ENCODE results near the gene MED12L. TPM values are rescaled to one million over a fixed set of nuclear protein-coding genes. Genes with fewer than 3 reads are reported as not detected.

The MED12L gene
- total and polyA plus RNA-seq, 10 of the 15 experiments (the other 5 are each of a cell fraction or from before 2014, with no cell fraction given): 0.01 to 0.06 (median 0.03) TPM; not detected in 2

- TF ChIP-seq MTA3 (IDR thresholded peaks at IDR 0.05; ENCODE audit: borderline replicate concordance, low read length) (no peak), FOXK2 (IDR thresholded peaks at IDR 0.05) (no peak), GATAD2B (conservative IDR thresholded peaks at IDR 0.05; ENCODE audit: low read depth) (no peak), NR2F1 (conservative IDR thresholded peaks at IDR 0.05) (no peak), ZBTB40 (IDR thresholded peaks at IDR 0.05; ENCODE audit: borderline replicate concordance) (no peak), ZZZ3 (IDR thresholded peaks at IDR 0.05; ENCODE audit: control insufficient read depth, insufficient read length, low read depth) (no peak)
These were observed 381.6 kb downstream of the MED12L start (continued) for GRCh38 chr3:151467069-151467468.

DNA sequence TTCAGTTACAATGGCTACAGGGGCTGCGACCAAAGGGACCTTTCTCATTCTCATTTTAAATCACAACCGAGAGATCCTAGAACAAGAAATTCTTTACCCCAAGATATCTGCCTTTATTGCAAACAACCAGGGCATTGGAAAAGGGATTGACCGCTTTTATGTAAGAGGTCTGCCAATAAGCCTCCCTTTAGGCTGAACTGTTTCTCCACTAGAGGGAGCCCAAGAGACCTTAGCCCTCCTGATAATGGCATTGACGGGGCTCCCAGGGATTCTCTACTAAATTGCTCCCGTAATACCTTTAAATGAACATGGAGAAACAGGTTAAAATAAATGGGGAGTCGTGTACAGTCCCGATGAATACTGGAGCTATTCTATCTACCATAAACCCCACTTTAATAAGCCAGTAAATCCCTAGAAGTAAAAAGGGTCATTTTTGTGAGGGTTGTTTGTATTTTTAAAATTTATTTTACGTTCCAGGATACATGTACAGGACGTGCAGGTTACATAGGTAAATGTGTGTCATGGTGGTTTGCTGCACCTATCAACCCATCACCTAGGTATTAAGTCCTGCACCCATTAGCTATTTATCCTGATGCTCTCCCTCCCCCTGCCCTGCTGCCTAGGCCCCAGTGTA lies 382.9 kb downstream of the MED12L start:
- DNase-seq (ENCODE audit: low read depth, low spot score): no peak
- TF ChIP-seq EGR1 (IDR thresholded peaks at IDR 0.05; ENCODE audit: borderline replicate concordance in 1 of 2, low read depth in 2 of 2, low read length in 2 of 2) (no peak), RAD21 (IDR thresholded peaks at IDR 0.05; ENCODE audit: insufficient read depth, low read depth, low read length) (peak; percentile 67), NFIC (IDR thresholded peaks at IDR 0.05; ENCODE audit: low read depth, low read length) (no peak), ZNF687 (IDR thresholded peaks at IDR 0.05) (no peak), MYB (IDR thresholded peaks at IDR 0.05; ENCODE audit: borderline replicate concordance, low read depth, low read length) (no peak), EP300 (IDR thresholded peaks at IDR 0.05; ENCODE audit: borderline replicate concordance in 1 of 2, control insufficient read depth in 1 of 2, low read depth in 2 of 2, low read length in 2 of 2) (no peak), BRCA1 (IDR thresholded peaks at IDR 0.05; ENCODE audit: low read depth, low read length) (no peak)

More for the DNA sequence above, 382.9 kb downstream of the MED12L start:
- ChIA-PET POLR2A (no interaction called here), RAD21 (ENCODE audit: unreplicated experiment) (interaction anchor here (0.6 to 2.1 kb wide), 7 partner anchors 8 to 450 kb away, joined by 3 to 11 read pairs (median 4); no protein-coding TSS in a partner anchor), SMC1A (ENCODE audit: uncharacterized antibody, unreplicated experiment) (interaction anchor here (0.7 to 2.3 kb wide), 16 partner anchors 8 to 776 kb away, joined by 3 to 11 read pairs (median 4); no protein-coding TSS in a partner anchor), CTCF (interaction anchor here (0.7 to 3.6 kb wide), 29 partner anchors 9 to 1056 kb away, joined by 3 to 55 read pairs (median 4); no protein-coding TSS in a partner anchor)
- Histone ChIP-seq H3K4me1 (ENCODE audit: control insufficient read depth, insufficient read depth, low read length) (no peaks in the 10 kb centered on the region), H3K9ac (ENCODE audit: control insufficient read depth, insufficient read depth, low read length) (no peak overlapping the region), H3K27ac (ENCODE audit: control insufficient read depth, insufficient read depth) (no peak overlapping the region), H3K9me3 (replicated peaks; ENCODE audit: control insufficient read depth, insufficient read depth, low read length) (no peaks in the 10 kb centered on the region), H3K4me2 (ENCODE audit: control insufficient read depth, insufficient read depth) (no peak overlapping the region), H3K27me3 (replicated peaks in 1 of 2; ENCODE audit: control insufficient read depth in 2 of 2, insufficient read depth in 2 of 2, low read length in 1 of 2) (no peaks in the 10 kb centered on the region; a peak in 1 of 4 replicates), H4K20me1 (ENCODE audit: control insufficient read depth, insufficient read depth) (no peaks in the 10 kb centered on the region), H3K36me3 (ENCODE audit: control insufficient read depth in 2 of 2, insufficient read depth in 2 of 2, low read length in 1 of 2) (no peaks in the 10 kb centered on the region), H2AFZ (ENCODE audit: control insufficient read depth, low read depth, low read length) (no peak overlapping the region), H3K79me2 (ENCODE audit: control insufficient read depth, insufficient read depth, low read length) (no peaks in the 10 kb centered on the region), H3K4me3 (no peak overlapping the region)
- no peak for FAIRE-seq
- ATAC-seq: peak; percentile 93
- intact Hi-C loops (cut with micrococcal nuclease; ENCODE audit: unreplicated experiment) (loop anchor here (1.0 to 10.0 kb wide), 3 partner anchors 186 to 450 kb away; no protein-coding TSS in a partner anchor), in situ Hi-C loops (cut with MboI) (no loop called here)
- 7% methylated on average over 9 of the region's 9 CpGs for WGBS (ENCODE audit: insufficient coverage, insufficient replicate concordance, low lambda C conversion rate, missing lambda C conversion rate)
- BruUV-seq (replicated peaks): no TSS peak

Measured in GM12878 (cell line).